A673 (cell line): ENCODE data around the gene AFF1. TPM values are rescaled to one million over a fixed set of nuclear protein-coding genes. Genes with fewer than 3 reads are reported as not detected.

Experiments used
- BruUV-seq: library from RNA; stranded (reverse); fragments of 400-500 nt; replicated peaks from 2 replicates; lab custom pipeline; 2021; lab: Mats Ljungman, UMichigan
- CTCF ChIA-PET: fragments of 300-600 bp; sonication (Branson Sonifier 250); formaldehyde crosslinking; loops from one replicate; lab custom pipeline; 2022; ENCODE audit warnings: antibody characterized with exemption; lab: Charles Lee
- POLR2A ChIA-PET: fragments of 300-600 bp; sonication (Branson Sonifier 250); formaldehyde crosslinking; loops from one replicate; lab custom pipeline; 2022; ENCODE audit warnings: antibody characterized with exemption; ENCODE audit not compliant: low non-redundant PET; lab: Charles Lee
- DNase-seq: peaks from one replicate; pipeline ENCODE4 v3.0.0-alpha.2; 2015; ENCODE audit warnings: low spot score
- H3K27ac ChIP-seq: fragments of 200-600 bp; sonication (generic); 2 replicates; pipeline ENCODE4 v1.5.1; 2016; ENCODE audit warnings: mixed run types, low read depth, mild to moderate bottlenecking, mixed read lengths, antibody characterized with exemption, low read length; ENCODE audit not compliant: poor library complexity, severe bottlenecking
- H3K27me3 ChIP-seq: fragments of 200-600 bp; sonication (generic); replicated peaks from 2 replicates; pipeline ENCODE4 v1.6.1; 2017; ENCODE audit warnings: mixed run types, low read depth, mild to moderate bottlenecking, mixed read lengths, antibody characterized with exemption, low read length; ENCODE audit not compliant: insufficient read depth, poor library complexity
- H3K36me3 ChIP-seq: fragments of 200-600 bp; sonication (generic); 2 replicates; pipeline ENCODE4 v1.6.1; 2016; ENCODE audit warnings: mixed run types, mild to moderate bottlenecking, mixed read lengths, antibody characterized with exemption, low read length; ENCODE audit not compliant: insufficient read depth, poor library complexity, severe bottlenecking
- H3K4me1 ChIP-seq: fragments of 200-600 bp; sonication (generic); 2 replicates; pipeline ENCODE4 v1.6.1; 2017; ENCODE audit warnings: mixed run types, mild to moderate bottlenecking, mixed read lengths, antibody characterized with exemption, low read length; ENCODE audit not compliant: insufficient read depth, poor library complexity, severe bottlenecking
- H3K4me3 ChIP-seq: fragments of 200-600 bp; sonication (generic); 2 replicates; pipeline ENCODE4 v1.5.1; 2016; ENCODE audit warnings: low read depth, mixed run types, mild to moderate bottlenecking, mixed read lengths, low read length; ENCODE audit not compliant: poor library complexity, severe bottlenecking
- H3K9me3 ChIP-seq: fragments of 200-600 bp; sonication (generic); 2 replicates; pipeline ENCODE4 v1.6.1; 2016; ENCODE audit warnings: mixed run types, low read depth, mild to moderate bottlenecking, mixed read lengths, antibody characterized with exemption, low read length; ENCODE audit not compliant: poor library complexity, severe bottlenecking
- EZH2 ChIP-seq: fragments of 200-600 bp; sonication (generic); IDR thresholded peaks from 2 replicates; pipeline ENCODE4 v1.6.1; 2017; ENCODE audit warnings: borderline replicate concordance, low read depth, mild to moderate bottlenecking, mixed read lengths, antibody characterized with exemption, low read length; ENCODE audit not compliant: poor library complexity, severe bottlenecking
- intact Hi-C: fragments of 100-400 bp; cut with micrococcal nuclease; formaldehyde crosslinking; loops from one replicate; pipeline ENCODE4 v1.10.0; 2022; ENCODE audit not compliant: unreplicated experiment
- total RNA-seq: library from RNA; stranded (reverse); gene quantifications from 2 replicates; pipeline ENCODE4 v1.2.3, GENCODE V29; 2021
- TF ChIP-seq, protein P1 (sequence below): fragments of 300-800, 200-600 bp; sonication (generic); conservative IDR thresholded peaks from 2 replicates; pipeline ENCODE4 v1.5.1; 2017; ENCODE audit warnings: low read depth, mild to moderate bottlenecking, antibody characterized with exemption, low read length, moderate library complexity, mixed read lengths

Gene AFF1
- total RNA-seq, 1 experiment from 2014 or later: 60.1 TPM

DNA sequence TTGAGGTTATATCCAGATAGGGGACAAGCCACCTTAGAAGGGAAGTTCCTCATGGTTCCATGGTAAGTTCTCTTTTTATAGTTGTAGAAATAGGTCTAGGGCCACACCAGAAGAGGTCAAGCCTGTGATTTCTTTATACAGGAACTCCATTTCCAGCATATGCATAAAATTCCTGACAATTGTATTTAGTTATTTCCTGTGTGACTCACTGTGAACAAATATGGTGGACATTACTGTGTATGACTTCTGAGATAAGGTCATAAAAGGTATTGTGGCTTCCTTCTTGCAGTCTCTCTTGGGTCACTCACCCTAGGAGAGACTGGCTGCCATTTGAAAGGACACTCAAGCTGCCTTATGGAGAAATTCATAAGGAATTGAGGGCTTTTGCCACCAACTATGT is 40.4 kb upstream of the AFF1 start:
- no peaks in the 10 kb centered on the region for H3K9me3 ChIP-seq
- H3K27me3 ChIP-seq: no peaks in the 10 kb centered on the region
- TF ChIP-seq, protein P1, sequence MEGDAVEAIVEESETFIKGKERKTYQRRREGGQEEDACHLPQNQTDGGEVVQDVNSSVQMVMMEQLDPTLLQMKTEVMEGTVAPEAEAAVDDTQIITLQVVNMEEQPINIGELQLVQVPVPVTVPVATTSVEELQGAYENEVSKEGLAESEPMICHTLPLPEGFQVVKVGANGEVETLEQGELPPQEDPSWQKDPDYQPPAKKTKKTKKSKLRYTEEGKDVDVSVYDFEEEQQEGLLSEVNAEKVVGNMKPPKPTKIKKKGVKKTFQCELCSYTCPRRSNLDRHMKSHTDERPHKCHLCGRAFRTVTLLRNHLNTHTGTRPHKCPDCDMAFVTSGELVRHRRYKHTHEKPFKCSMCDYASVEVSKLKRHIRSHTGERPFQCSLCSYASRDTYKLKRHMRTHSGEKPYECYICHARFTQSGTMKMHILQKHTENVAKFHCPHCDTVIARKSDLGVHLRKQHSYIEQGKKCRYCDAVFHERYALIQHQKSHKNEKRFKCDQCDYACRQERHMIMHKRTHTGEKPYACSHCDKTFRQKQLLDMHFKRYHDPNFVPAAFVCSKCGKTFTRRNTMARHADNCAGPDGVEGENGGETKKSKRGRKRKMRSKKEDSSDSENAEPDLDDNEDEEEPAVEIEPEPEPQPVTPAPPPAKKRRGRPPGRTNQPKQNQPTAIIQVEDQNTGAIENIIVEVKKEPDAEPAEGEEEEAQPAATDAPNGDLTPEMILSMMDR: no peak
- TF ChIP-seq EZH2: no peak
- peaks cover 17% of the 10 kb centered on the region for H3K4me1 ChIP-seq
- H3K27ac ChIP-seq: no peak overlapping the region
- no peak overlapping the region for H3K4me3 ChIP-seq
- BruUV-seq: no TSS peak
- intact Hi-C loops: loop anchor here (5.0 kb wide), 1 partner anchor 297 kb away; no protein-coding TSS in a partner anchor
- no peaks in the 10 kb centered on the region for H3K36me3 ChIP-seq
- POLR2A ChIA-PET: no interaction called here
- DNase-seq: no peak
- CTCF ChIA-PET: no interaction called here

DNA sequence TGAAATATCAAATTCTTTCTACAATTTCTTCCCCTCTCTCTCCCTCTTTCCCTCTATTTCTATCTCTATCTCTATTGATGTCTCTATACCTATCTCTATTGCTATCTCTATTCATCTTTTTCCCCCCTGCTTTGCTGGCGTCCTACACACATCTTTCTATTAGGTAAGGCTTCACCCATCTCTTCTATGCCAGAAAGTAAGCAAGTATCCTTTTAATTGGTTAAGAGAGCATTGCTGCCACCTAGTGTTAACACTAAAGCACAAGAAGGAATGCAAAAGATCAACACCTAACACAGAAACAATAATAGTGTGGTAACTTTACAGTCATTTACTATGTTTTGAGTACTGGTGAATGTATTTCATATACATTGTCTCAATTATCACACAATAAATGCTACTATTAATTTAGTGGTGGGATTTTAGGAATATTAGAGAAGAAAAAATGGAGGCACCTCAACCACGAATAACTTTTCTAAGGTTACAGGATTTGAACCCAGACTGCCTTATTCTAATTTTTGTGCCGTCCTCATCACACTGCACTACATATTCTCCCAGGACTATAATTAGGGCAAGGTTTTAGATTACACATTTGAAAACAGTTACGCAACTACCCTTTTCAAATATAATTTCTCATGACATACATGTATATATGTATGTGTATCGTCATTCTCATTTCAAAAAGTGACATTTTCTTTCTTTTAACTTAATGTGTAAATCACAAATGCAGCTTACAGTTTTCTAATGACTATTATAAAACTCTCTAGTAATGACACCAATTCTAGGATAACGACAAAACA is 38.9 kb upstream of the AFF1 start:
- POLR2A ChIA-PET: no interaction called here
- H3K36me3 ChIP-seq: no peaks in the 10 kb centered on the region
- CTCF ChIA-PET: no interaction called here
- intact Hi-C loops: loop anchor here (1.0 to 5.0 kb wide), 2 partner anchors 336 to 400 kb away; no protein-coding TSS in a partner anchor
- no peaks in the 10 kb centered on the region for H3K27me3 ChIP-seq
- H3K4me1 ChIP-seq: peaks cover 12% of the 10 kb centered on the region
- TF ChIP-seq EZH2: no peak
- TF ChIP-seq, protein P1: peak; percentile 65
- H3K27ac ChIP-seq: no peak overlapping the region
- BruUV-seq: no TSS peak
- H3K4me3 ChIP-seq: no peak overlapping the region
- H3K9me3 ChIP-seq: no peaks in the 10 kb centered on the region
- peak; percentile 74 for DNase-seq

DNA sequence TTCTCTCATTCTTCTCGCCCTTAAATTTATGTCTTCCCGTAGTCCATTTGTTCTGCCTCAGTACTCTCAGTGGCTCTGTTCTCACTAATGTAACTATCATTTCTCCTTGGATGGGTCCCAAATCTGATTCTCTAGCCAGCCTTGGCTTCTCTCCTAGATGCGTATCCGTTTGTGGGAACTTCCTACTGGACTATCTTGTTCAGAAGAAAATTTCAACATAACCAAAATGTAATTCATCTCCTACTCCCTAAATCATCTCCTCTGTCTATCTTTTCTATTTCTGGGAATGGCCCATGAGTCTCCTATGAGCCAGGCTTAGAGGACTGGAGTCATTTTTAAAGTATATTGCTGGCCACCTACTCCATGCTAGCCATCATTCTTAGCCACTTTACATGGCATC is 38.2 kb upstream of the AFF1 start:
- H3K4me1 ChIP-seq: peaks cover 8% of the 10 kb centered on the region
- POLR2A ChIA-PET: no interaction called here
- no peaks in the 10 kb centered on the region for H3K9me3 ChIP-seq
- H3K4me3 ChIP-seq: no peak overlapping the region
- intact Hi-C loops: loop anchor here (5.0 kb wide), 1 partner anchor 336 kb away; no protein-coding TSS in a partner anchor
- H3K27ac ChIP-seq: no peak overlapping the region
- H3K36me3 ChIP-seq: no peaks in the 10 kb centered on the region
- no peaks in the 10 kb centered on the region for H3K27me3 ChIP-seq
- TF ChIP-seq, protein P1: no peak
- TF ChIP-seq EZH2: no peak
- no peak for DNase-seq
- CTCF ChIA-PET: no interaction called here
- BruUV-seq: no TSS peak
